ENCODE data around the gene CXCL14. TPM values are rescaled to one million over a fixed set of nuclear protein-coding genes. Genes with fewer than 3 reads are reported as not detected.

Gene CXCL14
- total and polyA plus RNA-seq, 2 of the 4 experiments (the other 2 are of a cell fraction), result not detected

DNA sequence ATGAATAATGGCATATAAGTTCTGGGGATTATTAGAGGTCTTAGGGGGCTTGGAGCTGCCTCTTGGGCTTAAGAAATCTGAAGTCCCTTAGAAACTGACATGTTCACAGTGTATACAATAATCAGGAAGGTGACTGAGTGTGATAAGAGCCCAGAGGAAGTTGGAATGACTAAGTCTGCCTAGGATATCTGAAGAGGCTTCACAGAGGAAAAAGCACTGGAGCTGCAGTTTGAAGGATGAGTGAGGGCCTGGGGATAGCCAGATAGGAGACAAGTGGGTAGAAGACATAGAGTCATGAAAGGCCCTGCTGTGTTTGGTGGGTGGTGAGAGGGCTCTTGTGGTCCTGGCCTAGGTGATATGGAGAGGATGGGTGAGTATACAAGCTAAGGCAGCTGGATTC is 51.9 kb downstream of the CXCL14 start:
- no peak overlapping the region for H3K14ac ChIP-seq (replicated peaks; ENCODE audit: low read depth, low read length)
- dilution Hi-C loops (cut with HindIII; ENCODE audit: low sequenced_read_pairs, unreplicated experiment), result no loop called here
- no peaks in the 10 kb centered on the region for H3K79me1 ChIP-seq (ENCODE audit: low read depth in 1 of 2, low read length in 2 of 2)
- H3K23ac ChIP-seq (ENCODE audit: low read depth, low read length), result no peak overlapping the region
- no peak overlapping the region for H3K4me3 ChIP-seq (ENCODE audit: insufficient read depth, low read depth, low read length)
- ChIA-PET POLR2A (ENCODE audit: unreplicated experiment) (no interaction called here), CTCF (no interaction called here)
- H4K5ac ChIP-seq (ENCODE audit: low read depth, low read length), result no peak overlapping the region
- no peak overlapping the region for H3K4ac ChIP-seq (ENCODE audit: low read depth, low read length)
- no peak overlapping the region for H2AFZ ChIP-seq (replicated peaks; ENCODE audit: low read length, poor library complexity)
- no peak overlapping the region for H2BK5ac ChIP-seq (ENCODE audit: low read depth, low read length, poor library complexity, severe bottlenecking)
- H3K4me2 ChIP-seq (ENCODE audit: low read depth, low read length), result no peak overlapping the region
- no peak overlapping the region for H2BK120ac ChIP-seq (ENCODE audit: low read depth, low read length)
- no peaks in the 10 kb centered on the region for H3K9me1 ChIP-seq (ENCODE audit: insufficient read depth, low read length)
- no peak overlapping the region for H3K56ac ChIP-seq (ENCODE audit: extremely low read depth, insufficient read depth, low read length)
- in situ Hi-C loops (cut with MboI; ENCODE audit: low sequenced_read_pairs), result no loop called here
- DNase-seq (no peak), ATAC-seq (ENCODE audit: low read depth) (no peak)
- no peak overlapping the region for H2BK15ac ChIP-seq (ENCODE audit: low read depth, low read length)
- H3K27me3 ChIP-seq (ENCODE audit: control insufficient read depth, insufficient read depth, low read length), result peaks cover 33% of the 10 kb centered on the region
- H3K4me1 ChIP-seq (ENCODE audit: control insufficient read depth, insufficient read depth, low read length), result no peaks in the 10 kb centered on the region
- H4K91ac ChIP-seq (ENCODE audit: insufficient read depth, low read depth, low read length), result no peak overlapping the region
- intact Hi-C loops (cut with micrococcal nuclease), result no loop called here
- H2BK20ac ChIP-seq (ENCODE audit: low read depth, low read length), result no peak overlapping the region
- no peaks in the 10 kb centered on the region for H4K20me1 ChIP-seq (ENCODE audit: insufficient read depth, low read length)
- no TSS peak for BruUV-seq (replicated peaks)
- TF ChIP-seq MAZ (IDR thresholded peaks at IDR 0.05; ENCODE audit: borderline replicate concordance, low read depth, low read length), result no peak
- TF ChIP-seq, protein P1, sequence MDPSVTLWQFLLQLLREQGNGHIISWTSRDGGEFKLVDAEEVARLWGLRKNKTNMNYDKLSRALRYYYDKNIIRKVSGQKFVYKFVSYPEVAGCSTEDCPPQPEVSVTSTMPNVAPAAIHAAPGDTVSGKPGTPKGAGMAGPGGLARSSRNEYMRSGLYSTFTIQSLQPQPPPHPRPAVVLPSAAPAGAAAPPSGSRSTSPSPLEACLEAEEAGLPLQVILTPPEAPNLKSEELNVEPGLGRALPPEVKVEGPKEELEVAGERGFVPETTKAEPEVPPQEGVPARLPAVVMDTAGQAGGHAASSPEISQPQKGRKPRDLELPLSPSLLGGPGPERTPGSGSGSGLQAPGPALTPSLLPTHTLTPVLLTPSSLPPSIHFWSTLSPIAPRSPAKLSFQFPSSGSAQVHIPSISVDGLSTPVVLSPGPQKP (IDR thresholded peaks at IDR 0.05; ENCODE audit: borderline replicate concordance, low read depth, low read length), result no peak
- TF ChIP-seq RFX5 (IDR thresholded peaks at IDR 0.05; ENCODE audit: low read depth, low read length), result no peak
- no peak for TF ChIP-seq SMC3 (IDR thresholded peaks at IDR 0.05; ENCODE audit: low read depth, low read length)
- no peak for TF ChIP-seq BHLHE40 (IDR thresholded peaks at IDR 0.05; ENCODE audit: low read depth, low read length)
- TF ChIP-seq, protein P2, sequence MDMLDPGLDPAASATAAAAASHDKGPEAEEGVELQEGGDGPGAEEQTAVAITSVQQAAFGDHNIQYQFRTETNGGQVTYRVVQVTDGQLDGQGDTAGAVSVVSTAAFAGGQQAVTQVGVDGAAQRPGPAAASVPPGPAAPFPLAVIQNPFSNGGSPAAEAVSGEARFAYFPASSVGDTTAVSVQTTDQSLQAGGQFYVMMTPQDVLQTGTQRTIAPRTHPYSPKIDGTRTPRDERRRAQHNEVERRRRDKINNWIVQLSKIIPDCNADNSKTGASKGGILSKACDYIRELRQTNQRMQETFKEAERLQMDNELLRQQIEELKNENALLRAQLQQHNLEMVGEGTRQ (IDR thresholded peaks at IDR 0.05; ENCODE audit: low read depth, low read length), result no peak
- TF ChIP-seq RCOR1 (IDR thresholded peaks at IDR 0.05; ENCODE audit: insufficient replicate concordance, low read length), result no peak
- H3K9me3 ChIP-seq (ENCODE audit: control insufficient read depth, insufficient read depth, low read length), result no peaks in the 10 kb centered on the region
- no peak overlapping the region for H4K8ac ChIP-seq (ENCODE audit: low read depth in 2 of 2, low read length in 2 of 2)
- no peak overlapping the region for H2AK9ac ChIP-seq (replicated peaks; ENCODE audit: low read depth, low read length, poor library complexity)
- H2AK5ac ChIP-seq (ENCODE audit: low read depth, low read length), result no peak overlapping the region
- H3K36me3 ChIP-seq (ENCODE audit: control insufficient read depth, insufficient read depth, low read length), result no peaks in the 10 kb centered on the region
- H3K18ac ChIP-seq (ENCODE audit: low read depth, low read length), result no peak overlapping the region
- no peak overlapping the region for H3K27ac ChIP-seq (ENCODE audit: insufficient read depth, low read length)
- H3K9ac ChIP-seq (ENCODE audit: low read depth, low read length), result no peak overlapping the region

Data from IMR-90 (cell line).